CD4-positive, alpha-beta T cell treated with Interleukin-4 for 4 hours (primary cell): ENCODE measurements around the gene CDC42SE2.
A peak's percentile ranks its signal among the peaks of the same experiment; 100 is the strongest.

ENCODE experiments used
- DNase-seq: peaks from one replicate; pipeline ENCODE4 v3.0.0-alpha.2; 2020

The CDC42SE2 gene

GRCh38 chr5:131263648-131264450, at the start of gene CDC42SE2:
CDC42SE2 (plus strand) TSS chr5:131264053; CDS start chr5:131359494, 95,441 bp downstream.
- DNase-seq, result peak; percentile 82

- no peak for DNase-seq
Measured at GRCh38 chr5:131214609-131215227, 49.1 kb upstream of the CDC42SE2 start.

DNA sequence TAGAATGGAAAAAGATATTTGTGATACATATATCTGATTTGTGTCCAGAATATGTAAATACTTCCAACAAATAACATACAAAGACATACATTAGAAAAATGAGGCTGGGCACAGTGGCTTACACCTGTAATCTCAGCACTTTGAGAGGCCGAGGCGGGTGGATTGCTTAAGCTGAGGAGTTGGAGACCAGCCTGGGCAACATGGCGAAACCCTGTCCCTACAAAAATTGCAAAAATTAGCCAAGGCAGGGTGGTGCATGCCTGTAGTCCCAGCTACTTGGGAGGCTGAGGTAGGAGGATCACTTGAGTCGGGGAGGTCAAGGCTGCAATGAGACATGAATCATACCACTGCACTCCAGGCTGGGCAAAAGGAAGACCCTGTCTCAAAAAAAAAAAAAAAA, 46.1 kb upstream of the CDC42SE2 start:
- no peak for DNase-seq

DNA sequence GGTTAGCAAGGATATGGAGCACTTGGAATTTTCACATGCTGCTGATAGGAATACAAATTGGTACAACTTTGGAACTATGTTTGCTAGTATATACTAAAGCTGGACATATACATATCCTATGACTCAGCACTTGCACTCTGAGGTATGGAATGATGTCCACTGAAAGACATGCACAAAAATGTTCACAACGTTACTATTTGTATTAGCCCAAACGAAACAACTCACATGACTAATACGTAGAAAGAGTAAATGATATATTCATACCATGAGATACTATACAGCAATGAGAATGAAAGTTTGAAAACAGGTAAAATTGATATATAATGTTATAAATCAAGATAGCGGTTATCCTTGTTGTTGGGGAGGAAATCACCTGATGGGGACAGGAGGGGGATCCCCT, 45.5 kb upstream of the CDC42SE2 start:
- DNase-seq, result no peak

GRCh38 chr5:131220566-131220965, 43.3 kb upstream of the CDC42SE2 start:
- DNase-seq, result no peak

- no peak for DNase-seq
Measured at GRCh38 chr5:131221008-131221703, 42.7 kb upstream of the CDC42SE2 start.

DNA sequence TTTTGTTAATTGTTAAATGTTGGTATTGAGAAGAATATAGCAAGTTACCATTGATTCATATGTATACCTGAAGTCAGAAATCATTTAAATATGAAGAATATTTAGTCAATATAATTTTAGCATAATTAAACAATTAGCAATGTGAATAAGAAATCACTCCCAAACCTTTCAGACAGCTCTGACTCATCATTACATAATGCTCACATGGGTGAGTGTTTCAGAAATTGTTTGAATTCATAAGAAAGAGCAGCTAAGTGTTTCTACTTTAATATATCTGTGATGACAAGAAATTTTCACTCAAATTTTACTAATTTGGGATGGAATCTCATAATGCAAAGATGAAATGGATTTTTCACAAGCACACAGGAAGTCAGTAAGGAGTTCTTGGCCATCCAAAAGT, 42.0 kb upstream of the CDC42SE2 start:
- DNase-seq, result peak; percentile 43

DNA sequence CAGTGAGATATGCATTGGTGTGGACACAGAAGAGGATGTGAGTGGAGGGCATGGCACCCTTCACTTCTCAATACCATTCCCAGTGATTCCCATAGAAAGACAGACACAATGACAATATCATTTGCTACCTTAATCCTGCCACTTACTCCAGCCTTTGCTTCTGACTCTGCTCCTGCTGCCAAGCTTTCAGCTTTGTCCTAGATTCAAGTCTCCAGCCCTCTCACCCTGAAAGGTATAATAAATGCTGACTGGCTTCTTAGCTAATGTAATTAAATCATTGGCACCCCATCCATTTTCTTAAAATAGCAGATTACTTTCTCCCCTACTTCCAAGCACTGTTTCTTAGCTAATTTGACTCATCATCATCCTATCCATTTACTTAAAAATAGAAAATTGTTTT, 41.1 kb upstream of the CDC42SE2 start:
- DNase-seq, result no peak

DNA sequence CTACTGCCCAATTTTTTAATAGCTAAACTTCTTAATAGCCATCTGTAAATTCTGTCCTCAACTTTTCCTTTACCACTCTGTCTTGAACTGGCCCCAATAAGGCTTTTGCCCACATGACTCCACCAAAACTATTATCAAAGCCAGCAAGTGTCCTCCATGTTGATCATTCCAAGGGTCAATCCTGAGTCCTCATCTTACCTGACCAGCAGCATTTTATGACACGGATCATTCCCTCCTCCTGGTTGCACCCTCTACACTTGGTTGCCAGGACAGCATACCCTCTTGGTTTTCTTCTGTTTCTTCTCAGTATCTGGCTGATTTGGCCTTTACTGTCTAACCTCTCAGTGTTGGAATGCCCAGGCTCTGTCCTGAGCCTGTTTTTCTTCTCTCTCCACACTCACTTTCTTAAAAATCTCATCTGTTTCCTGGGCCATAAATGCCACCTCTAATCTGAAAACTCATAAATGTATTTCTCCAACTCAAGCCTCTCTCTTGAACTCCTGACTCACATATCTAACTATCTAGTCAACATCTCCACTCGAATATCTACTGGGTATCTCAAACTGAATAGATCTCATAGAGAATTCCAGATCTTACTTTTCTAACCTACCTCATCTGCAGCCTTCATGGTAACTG, 40.0 kb upstream of the CDC42SE2 start:
- DNase-seq, result no peak

DNA sequence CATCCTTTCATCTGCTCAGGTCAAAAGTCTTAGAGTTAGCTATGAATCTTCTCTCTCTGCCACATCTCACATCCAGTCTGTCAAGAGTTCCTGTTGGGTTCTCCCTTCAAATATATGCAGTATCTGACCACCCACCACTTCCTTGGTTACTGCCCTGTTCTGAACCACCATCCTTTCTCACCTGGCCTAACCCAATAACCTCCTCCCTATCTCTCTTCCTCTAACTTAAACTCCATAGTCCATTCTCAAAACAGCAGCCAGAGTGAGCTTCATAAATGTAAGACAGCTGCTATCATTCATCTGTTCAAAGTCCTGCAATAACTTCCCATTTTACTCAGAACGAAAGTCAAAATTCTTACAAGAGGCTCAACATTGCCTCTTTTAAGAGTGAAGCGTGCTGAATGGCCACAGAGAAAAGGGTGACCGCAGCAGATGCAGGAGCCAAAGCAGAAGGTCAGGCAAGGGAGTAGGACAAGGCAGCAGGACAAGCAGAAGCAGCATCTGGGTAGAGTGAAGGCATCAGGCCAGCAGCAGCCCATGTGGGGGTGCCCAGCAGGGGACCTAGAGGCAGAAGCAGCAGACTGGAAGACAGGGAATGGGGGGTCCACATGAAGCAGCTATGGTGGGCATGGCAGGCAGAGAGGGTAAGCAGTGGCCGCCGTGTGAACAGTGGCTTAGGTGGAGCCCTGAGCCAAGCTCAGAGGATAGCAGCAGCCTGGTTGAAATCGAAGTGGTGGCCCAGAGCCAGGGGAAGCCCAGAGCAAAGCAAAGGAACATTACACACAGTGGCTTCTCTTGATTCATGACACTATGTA, 39.3 kb upstream of the CDC42SE2 start:
- DNase-seq, result peak; percentile 18

DNA sequence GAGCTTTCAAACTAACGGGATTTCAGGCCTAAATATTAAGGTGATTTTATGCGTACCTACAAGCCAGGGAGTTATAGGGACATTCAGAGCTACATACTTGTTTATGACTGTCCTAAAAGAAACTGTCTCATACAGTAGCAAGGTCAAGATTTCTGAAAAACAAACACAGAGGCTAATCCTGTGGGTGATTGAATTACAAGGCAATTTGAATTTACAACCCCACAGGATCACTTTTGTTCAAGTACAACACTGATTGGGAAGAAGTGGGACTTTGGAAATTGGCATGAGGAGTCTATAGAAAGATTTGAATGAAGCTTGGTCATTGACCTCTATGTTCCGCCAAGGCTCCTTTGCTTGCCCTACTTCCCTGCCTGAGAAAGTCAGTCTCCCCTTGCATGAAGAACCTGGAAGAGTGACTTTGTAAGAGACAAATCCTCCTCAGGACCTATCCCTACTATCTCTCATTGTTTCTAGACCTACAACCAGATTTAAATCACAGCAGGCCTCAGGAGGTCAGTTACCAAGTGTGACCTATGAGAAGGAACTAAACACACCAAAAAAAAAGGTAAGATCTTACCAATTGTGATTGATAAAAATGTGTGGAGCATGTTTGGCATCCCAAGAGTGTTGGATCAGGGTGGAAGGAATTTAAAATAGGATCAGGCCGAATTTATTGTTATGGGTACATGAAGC, 38.4 kb upstream of the CDC42SE2 start:
- DNase-seq, result no peak

DNA sequence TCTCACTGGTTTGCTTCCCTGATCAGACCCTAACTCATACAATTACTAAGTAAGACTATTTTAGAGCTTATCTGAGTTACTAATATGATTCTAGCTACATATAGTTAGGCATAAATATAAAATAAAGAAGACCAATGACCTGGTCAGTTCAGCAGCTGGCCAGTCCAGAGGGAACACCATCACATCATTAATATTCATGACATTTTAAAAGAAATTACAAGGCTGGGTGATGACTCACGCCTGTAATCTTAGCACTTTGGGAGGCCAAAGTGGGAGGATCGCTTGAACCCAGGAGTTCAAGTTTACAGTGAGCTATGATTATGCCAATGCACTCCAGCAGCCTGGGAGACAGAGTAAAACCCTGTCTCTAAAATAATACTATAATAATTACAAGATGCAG, 37.0 kb upstream of the CDC42SE2 start:
- DNase-seq, result no peak

GRCh38 chr5:131228646-131229045, 35.2 kb upstream of the CDC42SE2 start:
- no peak for DNase-seq

GRCh38 chr5:131229623-131230022, 34.2 kb upstream of the CDC42SE2 start:
- DNase-seq, result no peak

- DNase-seq, result no peak
Measured at GRCh38 chr5:131230406-131230805, 33.4 kb upstream of the CDC42SE2 start.

- no peak for DNase-seq
Measured at GRCh38 chr5:131239686-131240085, 24.2 kb upstream of the CDC42SE2 start.

DNA sequence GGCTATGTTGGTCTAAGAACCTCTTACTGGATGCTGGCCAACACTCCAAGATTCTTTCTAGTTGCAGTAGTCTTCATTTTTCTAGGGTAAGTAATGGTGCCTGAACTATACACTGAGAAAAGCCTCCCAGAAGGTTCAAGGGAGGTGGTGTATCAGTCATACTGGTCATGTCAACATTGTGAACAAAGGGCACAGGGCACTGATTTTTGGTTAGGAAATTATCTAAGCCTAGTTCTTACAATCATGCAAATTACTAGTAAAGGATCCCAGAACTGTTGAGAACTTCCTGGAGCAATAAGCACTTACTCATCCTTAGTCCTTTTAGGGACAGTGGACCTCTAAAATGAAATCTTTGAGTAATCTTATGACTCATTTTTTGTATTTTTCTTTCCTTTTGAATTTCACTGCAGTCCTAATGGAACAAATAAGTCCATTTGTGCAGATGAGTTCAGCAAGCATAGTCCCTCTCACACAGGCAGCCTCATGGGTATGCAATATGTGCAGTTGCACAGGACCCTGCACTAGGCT, 21.1 kb upstream of the CDC42SE2 start:
- DNase-seq, result no peak

- no peak for DNase-seq
Measured at GRCh38 chr5:131245312-131245711, 18.5 kb upstream of the CDC42SE2 start.

GRCh38 chr5:131245948-131246347, 17.9 kb upstream of the CDC42SE2 start:
- DNase-seq, result no peak

DNA sequence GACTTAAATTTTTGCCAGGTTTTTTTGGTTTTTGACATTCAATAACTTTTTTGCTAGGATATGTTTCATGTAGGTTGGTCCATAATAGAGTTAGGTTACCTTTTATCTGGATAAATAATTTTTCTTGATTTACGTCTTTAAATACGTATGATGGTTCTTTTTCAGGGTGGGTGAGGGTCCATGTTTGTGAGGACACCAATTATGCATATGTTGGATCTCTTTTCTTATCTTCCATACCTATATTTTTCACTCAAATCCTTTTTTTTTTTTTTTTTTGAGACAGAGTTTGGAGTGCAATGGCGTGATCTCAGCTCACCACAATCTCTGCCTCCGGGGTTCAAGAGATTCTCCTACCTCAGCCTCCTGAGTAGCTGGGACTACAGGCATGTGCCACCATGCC, 17.3 kb upstream of the CDC42SE2 start:
- DNase-seq, result no peak

DNA sequence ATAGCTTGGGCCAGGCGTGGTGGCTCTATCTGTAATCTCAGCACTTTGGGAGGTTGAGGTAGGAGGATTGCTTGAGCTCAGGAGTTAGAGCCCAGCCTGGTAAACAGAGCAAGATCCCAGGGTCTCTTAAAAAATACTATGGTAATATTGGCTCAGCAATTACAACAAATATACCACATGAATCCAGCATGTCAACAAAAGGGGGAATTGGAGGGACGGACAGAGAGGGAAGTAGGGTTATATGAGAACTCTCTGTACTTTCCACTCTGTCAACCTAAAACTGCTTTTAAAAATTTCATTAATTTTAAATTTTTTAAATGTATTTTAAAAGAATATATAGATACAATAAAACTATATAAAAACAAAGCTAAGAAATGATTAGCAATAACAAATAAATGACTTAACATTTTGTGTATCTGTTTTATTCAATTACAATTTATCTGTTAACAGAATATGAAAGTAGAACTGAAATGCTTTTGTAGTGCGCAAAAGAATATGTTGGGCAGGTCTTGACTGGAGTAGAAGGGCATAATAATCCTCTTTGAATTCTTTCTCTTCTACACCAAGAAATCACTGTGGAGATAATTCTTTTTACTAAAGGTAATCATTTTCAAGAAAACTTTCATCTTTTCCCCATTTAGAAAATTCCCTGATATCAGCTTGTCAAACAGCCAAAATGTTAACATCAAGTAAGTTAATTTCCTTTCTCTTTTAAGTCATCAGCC, 12.9 kb upstream of the CDC42SE2 start:
- DNase-seq, result no peak
